ENCODE data around the gene UGGT1.

The UGGT1 gene, protein sequence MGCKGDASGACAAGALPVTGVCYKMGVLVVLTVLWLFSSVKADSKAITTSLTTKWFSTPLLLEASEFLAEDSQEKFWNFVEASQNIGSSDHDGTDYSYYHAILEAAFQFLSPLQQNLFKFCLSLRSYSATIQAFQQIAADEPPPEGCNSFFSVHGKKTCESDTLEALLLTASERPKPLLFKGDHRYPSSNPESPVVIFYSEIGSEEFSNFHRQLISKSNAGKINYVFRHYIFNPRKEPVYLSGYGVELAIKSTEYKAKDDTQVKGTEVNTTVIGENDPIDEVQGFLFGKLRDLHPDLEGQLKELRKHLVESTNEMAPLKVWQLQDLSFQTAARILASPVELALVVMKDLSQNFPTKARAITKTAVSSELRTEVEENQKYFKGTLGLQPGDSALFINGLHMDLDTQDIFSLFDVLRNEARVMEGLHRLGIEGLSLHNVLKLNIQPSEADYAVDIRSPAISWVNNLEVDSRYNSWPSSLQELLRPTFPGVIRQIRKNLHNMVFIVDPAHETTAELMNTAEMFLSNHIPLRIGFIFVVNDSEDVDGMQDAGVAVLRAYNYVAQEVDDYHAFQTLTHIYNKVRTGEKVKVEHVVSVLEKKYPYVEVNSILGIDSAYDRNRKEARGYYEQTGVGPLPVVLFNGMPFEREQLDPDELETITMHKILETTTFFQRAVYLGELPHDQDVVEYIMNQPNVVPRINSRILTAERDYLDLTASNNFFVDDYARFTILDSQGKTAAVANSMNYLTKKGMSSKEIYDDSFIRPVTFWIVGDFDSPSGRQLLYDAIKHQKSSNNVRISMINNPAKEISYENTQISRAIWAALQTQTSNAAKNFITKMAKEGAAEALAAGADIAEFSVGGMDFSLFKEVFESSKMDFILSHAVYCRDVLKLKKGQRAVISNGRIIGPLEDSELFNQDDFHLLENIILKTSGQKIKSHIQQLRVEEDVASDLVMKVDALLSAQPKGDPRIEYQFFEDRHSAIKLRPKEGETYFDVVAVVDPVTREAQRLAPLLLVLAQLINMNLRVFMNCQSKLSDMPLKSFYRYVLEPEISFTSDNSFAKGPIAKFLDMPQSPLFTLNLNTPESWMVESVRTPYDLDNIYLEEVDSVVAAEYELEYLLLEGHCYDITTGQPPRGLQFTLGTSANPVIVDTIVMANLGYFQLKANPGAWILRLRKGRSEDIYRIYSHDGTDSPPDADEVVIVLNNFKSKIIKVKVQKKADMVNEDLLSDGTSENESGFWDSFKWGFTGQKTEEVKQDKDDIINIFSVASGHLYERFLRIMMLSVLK (N-terminal part only)

GRCh38 chr2:128090945-128091725 is at the start of gene UGGT1:
Gene UGGT1, plus strand, starts transcription at chr2:128091200. Its CDS starts 158 bp downstream, at chr2:128091358.
- Histone ChIP-seq H3K9ac (no peak within 1 kb of the TSS), H3K9me3 (ENCODE audit: control insufficient read depth, low read length) (no peaks in the 10 kb centered on the region), H3K4me1 (no peaks in the 10 kb centered on the region), H3K79me2 (peaks cover 7% of the 10 kb centered on the region), H3K27ac (peak within 1 kb of the TSS; percentile 75), H3K4me3 (ENCODE audit: low read depth, low read length) (peak within 1 kb of the TSS; percentile 78), H3K36me3 (ENCODE audit: control insufficient read depth, insufficient read depth, low read length) (no peaks in the 10 kb centered on the region), H2AFZ (peak within 1 kb of the TSS; percentile 81), H3K4me2 (ENCODE audit: low read length) (peak within 1 kb of the TSS; percentile 92), H3K27me3 (ENCODE audit: control insufficient read depth, insufficient read depth, low read length) (no peaks in the 10 kb centered on the region)
- no peak for TF ChIP-seq CTCF (IDR thresholded peaks at IDR 0.05)

- Histone ChIP-seq H3K4me1 (no peaks in the 10 kb centered on the region), H2AFZ (no peak overlapping the region), H3K27me3 (ENCODE audit: control insufficient read depth, insufficient read depth, low read length) (no peaks in the 10 kb centered on the region), H3K4me2 (ENCODE audit: low read length) (no peak overlapping the region), H3K79me2 (no peaks in the 10 kb centered on the region), H3K36me3 (ENCODE audit: control insufficient read depth, insufficient read depth, low read length) (no peaks in the 10 kb centered on the region), H3K27ac (no peak overlapping the region), H3K4me3 (ENCODE audit: low read depth, low read length) (no peak overlapping the region), H3K9me3 (ENCODE audit: control insufficient read depth, low read length) (no peaks in the 10 kb centered on the region), H3K9ac (no peak overlapping the region)
- no peak for TF ChIP-seq CTCF (IDR thresholded peaks at IDR 0.05)
Observed at GRCh38 chr2:128041561-128041960, 49.4 kb upstream of the UGGT1 start.

DNA sequence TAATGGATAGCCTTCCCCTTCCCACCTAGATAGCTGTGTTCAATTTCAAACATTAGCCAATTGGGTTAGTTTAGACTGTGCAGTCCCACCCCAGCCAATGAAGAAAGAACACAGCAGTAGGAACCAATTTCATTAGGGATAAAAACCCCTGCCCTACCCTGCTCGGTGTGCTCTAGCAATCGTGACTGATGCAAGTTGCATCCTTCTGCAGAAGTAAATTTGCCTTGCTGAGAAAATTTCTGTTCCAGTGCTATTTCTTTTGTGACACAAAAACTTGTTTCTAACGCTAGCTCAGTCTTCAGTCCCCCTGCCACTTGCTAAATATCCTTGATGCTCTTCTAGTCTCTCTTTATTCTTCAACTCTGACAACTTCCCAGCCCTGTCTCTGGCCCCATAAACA is 48.0 kb upstream of the UGGT1 start:
- Histone ChIP-seq H3K79me2 (no peaks in the 10 kb centered on the region), H3K4me2 (ENCODE audit: low read length) (no peak overlapping the region), H3K27me3 (ENCODE audit: control insufficient read depth, insufficient read depth, low read length) (no peaks in the 10 kb centered on the region), H3K4me3 (ENCODE audit: low read depth, low read length) (no peak overlapping the region), H3K9ac (no peak overlapping the region), H3K36me3 (ENCODE audit: control insufficient read depth, insufficient read depth, low read length) (no peaks in the 10 kb centered on the region), H3K9me3 (ENCODE audit: control insufficient read depth, low read length) (no peaks in the 10 kb centered on the region), H3K4me1 (no peaks in the 10 kb centered on the region), H3K27ac (no peak overlapping the region), H2AFZ (no peak overlapping the region)
- TF ChIP-seq CTCF (IDR thresholded peaks at IDR 0.05) = no peak

DNA sequence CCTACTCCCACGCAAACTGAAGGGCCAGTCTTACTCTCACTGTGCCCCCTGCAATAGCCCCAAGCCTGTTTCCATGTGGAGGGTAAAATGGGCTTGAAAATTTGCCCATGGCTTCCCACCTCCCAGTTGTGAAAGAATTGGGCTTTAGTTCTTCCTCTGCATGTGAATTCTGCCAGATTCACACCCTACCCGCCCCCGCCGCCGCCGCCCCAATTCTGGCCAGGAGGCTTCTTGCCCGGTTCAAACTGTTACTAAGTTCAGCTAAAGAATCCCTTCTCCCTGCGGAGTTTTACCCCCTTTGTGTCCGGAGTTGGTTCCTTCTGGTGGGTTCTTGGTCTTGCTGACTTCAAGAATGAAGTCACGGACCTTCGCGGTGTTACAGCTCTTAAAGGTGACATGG is 37.7 kb upstream of the UGGT1 start:
- TF ChIP-seq CTCF (IDR thresholded peaks at IDR 0.05) = no peak
- H3K4me3 ChIP-seq (ENCODE audit: low read depth, low read length) = no peak overlapping the region

More for the DNA sequence above, 37.7 kb upstream of the UGGT1 start:
- Histone ChIP-seq H3K36me3 (ENCODE audit: control insufficient read depth, insufficient read depth, low read length) (no peaks in the 10 kb centered on the region), H3K79me2 (no peaks in the 10 kb centered on the region), H3K27ac (no peak overlapping the region), H2AFZ (no peak overlapping the region), H3K4me2 (ENCODE audit: low read length) (no peak overlapping the region), H3K9ac (no peak overlapping the region), H3K9me3 (ENCODE audit: control insufficient read depth, low read length) (no peaks in the 10 kb centered on the region), H3K27me3 (ENCODE audit: control insufficient read depth, insufficient read depth, low read length) (no peaks in the 10 kb centered on the region), H3K4me1 (no peaks in the 10 kb centered on the region)

Measured in parathyroid adenoma (tissue), 2 donors.